Measurements from ENCODE around the gene EFEMP1. TPM values are rescaled to one million over a fixed set of nuclear protein-coding genes. Genes with fewer than 3 reads are reported as not detected.
A peak's percentile ranks its signal among the peaks of the same experiment; 100 is the strongest.

The EFEMP1 gene, protein sequence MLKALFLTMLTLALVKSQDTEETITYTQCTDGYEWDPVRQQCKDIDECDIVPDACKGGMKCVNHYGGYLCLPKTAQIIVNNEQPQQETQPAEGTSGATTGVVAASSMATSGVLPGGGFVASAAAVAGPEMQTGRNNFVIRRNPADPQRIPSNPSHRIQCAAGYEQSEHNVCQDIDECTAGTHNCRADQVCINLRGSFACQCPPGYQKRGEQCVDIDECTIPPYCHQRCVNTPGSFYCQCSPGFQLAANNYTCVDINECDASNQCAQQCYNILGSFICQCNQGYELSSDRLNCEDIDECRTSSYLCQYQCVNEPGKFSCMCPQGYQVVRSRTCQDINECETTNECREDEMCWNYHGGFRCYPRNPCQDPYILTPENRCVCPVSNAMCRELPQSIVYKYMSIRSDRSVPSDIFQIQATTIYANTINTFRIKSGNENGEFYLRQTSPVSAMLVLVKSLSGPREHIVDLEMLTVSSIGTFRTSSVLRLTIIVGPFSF
- total RNA-seq (2016; rRNA removed; fragmentation: Illumina TruSeq; extraction: Trizol), result not detected in 2 replicates
- not detected in 2 replicates for total RNA-seq (2016; cell fraction: cytosol; rRNA removed; fragmentation: Illumina TruSeq; extraction: Trizol; ENCODE audit: low read depth)
- total RNA-seq (2016; cell fraction: insoluble cytoplasmic fraction; rRNA removed; fragmentation: Illumina TruSeq; extraction: Trizol), result not detected in 2 replicates
- not detected in 2 replicates for total RNA-seq (2016; cell fraction: membrane; rRNA removed; fragmentation: Illumina TruSeq; extraction: Trizol)
- not detected in 2 replicates for total RNA-seq (2016; cell fraction: nucleus; rRNA removed; fragmentation: Illumina TruSeq; extraction: Trizol)
- not detected in 2 replicates for polyA plus RNA-seq (2011; rRNA removed)
- not detected in 2 replicates for polyA plus RNA-seq (2011; cell fraction: cytosol; rRNA removed)
- polyA plus RNA-seq (2011; cell fraction: nucleus; rRNA removed), result 0.07 TPM in 1 of 2 replicates, not detected in the other
- not detected in 2 replicates for polyA plus RNA-seq (2012)
- polyA plus RNA-seq (2016; cell fraction: cytosol; fragmentation: Illumina TruSeq; extraction: Trizol; ENCODE audit: low read depth), result not detected in 2 replicates
- polyA plus RNA-seq (2016; cell fraction: insoluble cytoplasmic fraction; fragmentation: Illumina TruSeq; extraction: Trizol; ENCODE audit: low read depth), result not detected in 2 replicates
- polyA plus RNA-seq (2016; cell fraction: membrane; fragmentation: Illumina TruSeq; extraction: Trizol; ENCODE audit: low read depth), result not detected in 2 replicates
- polyA plus RNA-seq (2016; cell fraction: nucleus; fragmentation: Illumina TruSeq; extraction: Trizol; ENCODE audit: insufficient read depth, low read depth), result not detected in 2 replicates
- polyA minus RNA-seq (2011; rRNA and poly(A)+ RNA removed; ENCODE audit: low replicate concordance), result 124 TPM in 1 of 2 replicates, not detected in the other
- polyA minus RNA-seq (2011; cell fraction: cytosol; rRNA and poly(A)+ RNA removed), result 1.6 TPM in 1 of 2 replicates, not detected in the other
- polyA minus RNA-seq (2011; cell fraction: nucleus; rRNA and poly(A)+ RNA removed), result 0.62 and 0.64 TPM in 2 replicates
- Bru-seq, nascent RNA, result not detected
- BruChase-seq, experiment 1, labeled RNA remaining after a 6-hour chase, result percentile 6 among the genes with signal in this experiment
- BruChase-seq, experiment 2, labeled RNA remaining after a 2-hour chase, result percentile 4 among the genes with signal in this experiment
- long read RNA-seq, experiment 1, result 0 reads
- long read RNA-seq, experiment 2, result 0 reads

- FAIRE-seq (no peak), DNase-seq (ENCODE audit: low spot score) (no peak), ATAC-seq (peak; percentile 92)
- Histone ChIP-seq H3K4me2 (ENCODE audit: low read depth, low read length) (peak within 1 kb of the TSS; percentile 4; the same call in 1 of the 2 replicates), H3K9ac (ENCODE audit: insufficient read depth, low read depth, low read length) (no peak within 1 kb of the TSS), H3K4me3 (replicated peaks in 1 of 3; ENCODE audit: insufficient read depth in 1 of 3, low read depth in 2 of 3, low read length in 3 of 3) (peak within 1 kb of the TSS in 1 of 3 experiments; percentile 17; a peak in 1 of 6 replicates), H3K4me1 (ENCODE audit: insufficient read depth, low read length) (no peaks in the 10 kb centered on the region), H3K27me3 (ENCODE audit: control insufficient read depth in 1 of 2, insufficient read depth in 2 of 2, low read length in 2 of 2) (peaks cover 4 to 27% of the 10 kb centered on the region in 2 experiments), H3K9me3 (ENCODE audit: low read length) (no peaks in the 10 kb centered on the region), H3K79me2 (ENCODE audit: insufficient read depth, low read length) (no peaks in the 10 kb centered on the region), H2AFZ (ENCODE audit: low read length) (no peak within 1 kb of the TSS), H3K36me3 (replicated peaks in 1 of 2; ENCODE audit: control insufficient read depth in 1 of 2, insufficient read depth in 2 of 2, low read length in 2 of 2) (no peaks in the 10 kb centered on the region), H4K20me1 (ENCODE audit: insufficient read depth, low read length) (no peaks in the 10 kb centered on the region), H3K27ac (ENCODE audit: extremely low read length, insufficient read depth, low read length) (no peak within 1 kb of the TSS)
- WGBS (ENCODE audit: low lambda C conversion rate), result 21% methylated on average over 58 of the region's 70 CpGs
- in situ Hi-C loops (cut with HindIII; ENCODE audit: extremely low pct_ligation_motif_present, low pct_unique_long_range_greater_than_20kb) (no loop called here), intact Hi-C loops (cut with micrococcal nuclease; ENCODE audit: unreplicated experiment) (no loop called here)
- ChIA-PET CTCF (ENCODE audit: low intra/inter-chr PET ratio, low total read pairs) (no interaction called here), POLR2A (no interaction called here)
- no TSS peak for BruUV-seq (replicated peaks)
- TF ChIP-seq MAFF (IDR thresholded peaks at IDR 0.05; ENCODE audit: low read depth, low read length) (no peak), ZBTB21 (CRISPR knock-in tag; IDR thresholded peaks at IDR 0.05) (no peak), EED (CRISPR knock-in tag; IDR thresholded peaks at IDR 0.05) (0 out of 2 replicates have a peak, but pooled peaks have one; percentile 33), ZNF784 (CRISPR knock-in tag; IDR thresholded peaks at IDR 0.05; ENCODE audit: borderline replicate concordance) (no peak), MXD3 (CRISPR knock-in tag; IDR thresholded peaks at IDR 0.05) (no peak), MAF1 (CRISPR knock-in tag; IDR thresholded peaks at IDR 0.05; ENCODE audit: borderline replicate concordance) (no peak), ZNF17 (CRISPR knock-in tag; IDR thresholded peaks at IDR 0.05) (no peak), HNRNPK (IDR thresholded peaks at IDR 0.05; ENCODE audit: low read depth, low read length, poor library complexity, severe bottlenecking) (peak; percentile 65), NR1H2 (CRISPR knock-in tag; IDR thresholded peaks at IDR 0.05; ENCODE audit: borderline replicate concordance, low read depth) (no peak), HNRNPLL (IDR thresholded peaks at IDR 0.05; ENCODE audit: low read depth, low read length, poor library complexity, severe bottlenecking) (peak; percentile 25), KMT2A (CRISPR knock-in tag; IDR thresholded peaks at IDR 0.05) (no peak), HBP1 (CRISPR knock-in tag; IDR thresholded peaks at IDR 0.05; ENCODE audit: low read depth) (no peak), SNAPC2 (CRISPR knock-in tag; IDR thresholded peaks at IDR 0.05) (no peak), SPEN (CRISPR knock-in tag; IDR thresholded peaks at IDR 0.05; ENCODE audit: low read depth) (no peak), NFATC3 (CRISPR knock-in tag; IDR thresholded peaks at IDR 0.05) (no peak)
Measured at GRCh38 chr2:55923091-55923981, at the start of gene EFEMP1. TSS of gene EFEMP1 (minus strand) at chr2:55923782. CDS start at chr2:55922440, 1,342 bp downstream.
